ENCODE data around the gene BCL2L13.

DNA sequence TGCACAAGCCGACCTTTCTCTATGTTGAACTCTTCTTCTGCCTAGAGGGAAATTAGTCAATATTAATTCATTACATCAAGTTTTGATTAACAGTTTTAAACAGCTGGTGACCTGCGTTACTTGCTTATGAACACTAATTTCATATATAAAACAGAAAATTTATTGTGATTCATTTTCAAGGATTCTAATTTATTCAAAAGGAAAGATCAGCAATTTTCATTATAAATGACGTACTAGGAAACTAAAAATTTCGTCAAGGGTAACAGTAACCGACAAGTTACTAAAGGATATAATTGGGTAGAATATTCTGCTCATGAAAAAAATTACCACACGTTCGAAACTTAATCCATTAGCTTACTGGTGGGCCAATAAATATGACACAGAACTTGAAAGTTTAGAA is 25.3 kb upstream of the BCL2L13 start:
- TF ChIP-seq YY1 (IDR thresholded peaks at IDR 0.05; ENCODE audit: insufficient read depth, insufficient read length) (no peak), ZNF274 (IDR thresholded peaks at IDR 0.05; ENCODE audit: low read depth, low read length) (no peak)
